PC-9 (cell line): ENCODE measurements around the gene ARL6IP5. TPM values are rescaled to one million over a fixed set of nuclear protein-coding genes. Genes with fewer than 3 reads are reported as not detected.

ENCODE experiments used
- BruUV-seq: library from RNA; stranded (reverse); fragments of 400-500 nt; replicated peaks from 2 replicates; lab custom pipeline; 2021; lab: Mats Ljungman, UMichigan
- CTCF ChIA-PET: fragments of 300-600 bp; sonication (Branson Sonifier 250); formaldehyde crosslinking; loops from one replicate; lab custom pipeline; 2022; ENCODE audit warnings: antibody characterized with exemption; lab: Charles Lee
- POLR2A ChIA-PET: fragments of 300-600 bp; sonication (Branson Sonifier 250); formaldehyde crosslinking; loops from one replicate; lab custom pipeline; 2022; ENCODE audit warnings: antibody characterized with exemption; ENCODE audit not compliant: unreplicated experiment; lab: Charles Lee
- DNase-seq, 2 experiments: peaks; one replicate each; pipeline versions ENCODE4 v3.0.0 to v3.0.0-alpha.2; 2015 to 2022; ENCODE audit warnings: mixed read lengths in 1 of 2
- H2AFZ ChIP-seq: fragments of 200-600 bp; sonication (generic); 2 replicates; pipeline ENCODE4 v1.8.1; 2017; ENCODE audit warnings: antibody characterized with exemption
- H3F3A ChIP-seq: fragments of 200-600 bp; sonication (generic); 2 replicates; pipeline ENCODE4 v1.8.1; 2017; ENCODE audit warnings: antibody characterized with exemption, mild to moderate bottlenecking, low read depth; ENCODE audit not compliant: insufficient read depth
- H3K27ac ChIP-seq: fragments of 200-600 bp; sonication (generic); 2 replicates; pipeline ENCODE4 v1.6.1; 2016; ENCODE audit warnings: mixed run types
- H3K27me3 ChIP-seq: fragments of 200-600 bp; sonication (generic); 2 replicates; pipeline ENCODE4 v1.6.1; 2016; ENCODE audit warnings: low read depth, mixed run types; ENCODE audit not compliant: insufficient read depth
- H3K36me3 ChIP-seq: fragments of 200-600 bp; sonication (generic); 2 replicates; pipeline ENCODE4 v1.6.1; 2016; ENCODE audit warnings: low read depth, mixed run types
- H3K4me1 ChIP-seq: fragments of 200-600 bp; sonication (generic); replicated peaks from 2 replicates; pipeline ENCODE4 v1.6.1; 2016; ENCODE audit warnings: mixed run types; ENCODE audit not compliant: insufficient read depth
- H3K4me2 ChIP-seq: fragments of 200-600 bp; sonication (generic); 2 replicates; pipeline ENCODE4 v1.6.1; 2017; ENCODE audit warnings: mixed run types
- H3K4me3 ChIP-seq: fragments of 200-600 bp; sonication (generic); 2 replicates; pipeline ENCODE4 v1.6.1; 2016; ENCODE audit warnings: mixed run types
- H3K79me2 ChIP-seq: fragments of 200-600 bp; sonication (generic); 2 replicates; pipeline ENCODE4 v1.6.1; 2017; ENCODE audit warnings: low read depth, mixed run types
- H3K9me2 ChIP-seq: fragments of 200-600 bp; sonication (generic); 2 replicates; pipeline ENCODE4 v1.8.1; 2017; ENCODE audit warnings: mild to moderate bottlenecking; ENCODE audit not compliant: insufficient read depth
- H3K9me3 ChIP-seq: fragments of 200-600 bp; sonication (generic); 2 replicates; pipeline ENCODE4 v1.8.1; 2016; ENCODE audit warnings: low read depth; ENCODE audit not compliant: insufficient read depth
- H4K20me1 ChIP-seq: fragments of 200-600 bp; sonication (generic); 2 replicates; pipeline ENCODE4 v1.8.1; 2017; ENCODE audit not compliant: insufficient read depth
- EZH2 ChIP-seq: fragments of 200-600 bp; sonication (generic); IDR thresholded peaks from 2 replicates; pipeline ENCODE4 v1.8.0; 2017; ENCODE audit warnings: antibody characterized with exemption, low read depth
- intact Hi-C: fragments of 100-400 bp; cut with micrococcal nuclease; formaldehyde crosslinking; loops from one replicate; pipeline ENCODE4 v1.10.0; 2022; ENCODE audit not compliant: unreplicated experiment
- total RNA-seq: library from RNA; stranded (reverse); gene quantifications from 2 replicates; pipeline ENCODE4 v1.2.3, GENCODE V29; 2021
- TF ChIP-seq, protein P1 (sequence below): fragments of 200-600 bp; sonication (generic); conservative IDR thresholded peaks from 2 replicates; pipeline ENCODE4 v1.6.1; 2017; ENCODE audit warnings: mixed run types, antibody characterized with exemption, mild to moderate bottlenecking, moderate library complexity

Gene ARL6IP5
- total RNA-seq, 1 experiment from 2014 or later, result 45.7 TPM

DNA sequence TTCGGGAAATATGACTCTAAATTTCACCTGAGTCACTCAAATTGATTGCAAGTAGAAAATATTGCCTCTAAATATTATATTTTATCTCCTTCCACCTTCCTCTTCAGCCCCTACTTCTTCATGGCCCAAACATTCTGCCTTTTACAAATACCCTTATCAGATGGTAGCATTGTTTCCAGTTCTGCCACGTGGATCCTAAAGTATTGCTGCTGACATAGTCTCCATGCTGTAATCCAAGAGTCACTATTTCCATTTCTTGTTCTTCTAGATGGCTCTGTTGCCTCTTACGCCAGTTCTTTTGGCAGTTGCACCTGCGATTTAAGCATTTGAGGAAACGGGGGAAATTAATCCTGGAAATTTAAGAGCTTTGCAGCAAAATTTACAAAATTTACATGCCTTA is 24.1 kb downstream of the ARL6IP5 start:
- Histone ChIP-seq H3K27me3 (no peaks in the 10 kb centered on the region), H3K36me3 (peaks cover 3% of the 10 kb centered on the region; the same call in 1 of the 2 replicates), H4K20me1 (no peaks in the 10 kb centered on the region), H3K4me1 (no peaks in the 10 kb centered on the region), H3K9me3 (no peaks in the 10 kb centered on the region), H3K79me2 (no peaks in the 10 kb centered on the region), H3K9me2 (no peaks in the 10 kb centered on the region), H3K4me3 (no peak overlapping the region), H2AFZ (no peak overlapping the region), H3K4me2 (no peak overlapping the region), H3F3A (no peaks in the 10 kb centered on the region; the same call in 1 of the 2 replicates), H3K27ac (no peak overlapping the region)
- POLR2A ChIA-PET, result interaction anchor here (0.6 to 0.7 kb wide), 2 partner anchors 16 to 23 kb away, joined by 3 to 8 read pairs; no protein-coding TSS in a partner anchor
- intact Hi-C loops, result no loop called here
- BruUV-seq, result no TSS peak
- TF ChIP-seq EZH2, result no peak
- TF ChIP-seq, protein P1, sequence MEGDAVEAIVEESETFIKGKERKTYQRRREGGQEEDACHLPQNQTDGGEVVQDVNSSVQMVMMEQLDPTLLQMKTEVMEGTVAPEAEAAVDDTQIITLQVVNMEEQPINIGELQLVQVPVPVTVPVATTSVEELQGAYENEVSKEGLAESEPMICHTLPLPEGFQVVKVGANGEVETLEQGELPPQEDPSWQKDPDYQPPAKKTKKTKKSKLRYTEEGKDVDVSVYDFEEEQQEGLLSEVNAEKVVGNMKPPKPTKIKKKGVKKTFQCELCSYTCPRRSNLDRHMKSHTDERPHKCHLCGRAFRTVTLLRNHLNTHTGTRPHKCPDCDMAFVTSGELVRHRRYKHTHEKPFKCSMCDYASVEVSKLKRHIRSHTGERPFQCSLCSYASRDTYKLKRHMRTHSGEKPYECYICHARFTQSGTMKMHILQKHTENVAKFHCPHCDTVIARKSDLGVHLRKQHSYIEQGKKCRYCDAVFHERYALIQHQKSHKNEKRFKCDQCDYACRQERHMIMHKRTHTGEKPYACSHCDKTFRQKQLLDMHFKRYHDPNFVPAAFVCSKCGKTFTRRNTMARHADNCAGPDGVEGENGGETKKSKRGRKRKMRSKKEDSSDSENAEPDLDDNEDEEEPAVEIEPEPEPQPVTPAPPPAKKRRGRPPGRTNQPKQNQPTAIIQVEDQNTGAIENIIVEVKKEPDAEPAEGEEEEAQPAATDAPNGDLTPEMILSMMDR, result no peak
- DNase-seq, result no peak
- CTCF ChIA-PET, result no interaction called here

DNA sequence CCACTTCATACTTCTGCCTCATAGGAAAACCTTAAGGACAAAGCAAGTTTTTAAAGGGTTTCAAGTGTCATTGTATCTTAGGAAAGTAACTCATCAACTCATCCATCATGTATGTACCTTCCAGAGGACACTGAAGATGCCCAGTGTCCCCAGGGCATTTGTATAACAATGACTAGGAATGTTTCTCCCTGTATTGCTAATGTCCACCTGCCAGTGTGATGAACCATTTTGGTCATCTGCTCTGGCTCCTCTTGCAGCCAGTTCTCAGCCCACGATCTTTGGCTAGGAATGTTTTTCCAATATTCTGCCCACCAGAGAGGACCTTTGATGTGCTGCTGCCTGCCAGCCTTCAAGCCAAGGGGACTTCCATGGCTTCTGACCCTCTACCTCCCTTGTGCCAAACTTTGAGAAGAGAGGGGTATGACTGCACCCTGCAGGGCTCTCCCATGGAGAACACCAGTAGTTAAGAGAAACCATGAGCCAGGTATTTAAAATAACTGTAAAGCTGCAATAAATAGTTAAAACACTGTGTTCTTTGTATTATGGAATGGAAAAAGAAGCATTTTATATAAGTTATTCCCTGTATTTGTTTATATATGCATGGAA is 26.3 kb downstream of the ARL6IP5 start:
- Histone ChIP-seq H3K27me3 (no peaks in the 10 kb centered on the region), H3K4me1 (peaks cover 13% of the 10 kb centered on the region), H3F3A (peaks cover 12% of the 10 kb centered on the region), H3K27ac (no peak overlapping the region), H3K36me3 (no peaks in the 10 kb centered on the region), H3K79me2 (no peaks in the 10 kb centered on the region), H3K9me3 (no peaks in the 10 kb centered on the region), H3K4me3 (no peak overlapping the region), H4K20me1 (no peaks in the 10 kb centered on the region), H3K4me2 (no peak overlapping the region), H2AFZ (no peak overlapping the region), H3K9me2 (no peaks in the 10 kb centered on the region)
- BruUV-seq, result no TSS peak
- intact Hi-C loops, result no loop called here
- no peak for TF ChIP-seq EZH2
- POLR2A ChIA-PET, result no interaction called here
- DNase-seq, result no peak
- CTCF ChIA-PET, result no interaction called here

DNA sequence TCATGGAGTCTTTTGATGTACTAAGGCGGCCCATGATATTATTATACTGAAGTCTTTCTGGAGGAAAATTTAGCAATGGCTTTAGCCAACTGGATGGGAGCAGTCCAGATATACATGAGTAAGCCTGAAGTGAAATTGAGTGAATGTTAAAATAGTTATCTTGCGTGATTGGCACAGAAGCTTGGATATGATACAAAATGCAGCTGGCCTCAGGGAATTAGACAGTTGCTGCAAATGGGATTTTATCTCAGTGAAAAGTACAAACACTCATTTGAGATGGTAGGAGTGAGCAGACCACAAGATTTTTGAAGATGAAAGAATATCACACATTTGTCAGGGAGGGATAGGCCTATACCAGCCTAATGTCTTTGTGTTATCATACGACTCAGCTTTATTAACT is 28.8 kb downstream of the ARL6IP5 start:
- Histone ChIP-seq H3K4me2 (no peak overlapping the region), H3K9me3 (no peaks in the 10 kb centered on the region), H3F3A (peaks cover 27% of the 10 kb centered on the region), H4K20me1 (no peaks in the 10 kb centered on the region), H3K4me1 (peaks cover 31% of the 10 kb centered on the region), H3K27ac (no peak overlapping the region), H3K79me2 (no peaks in the 10 kb centered on the region), H3K9me2 (no peaks in the 10 kb centered on the region), H3K36me3 (no peaks in the 10 kb centered on the region), H3K4me3 (no peak overlapping the region), H2AFZ (no peak overlapping the region), H3K27me3 (no peaks in the 10 kb centered on the region)
- no TSS peak for BruUV-seq
- intact Hi-C loops, result no loop called here
- CTCF ChIA-PET, result no interaction called here
- POLR2A ChIA-PET, result no interaction called here
- no peak for DNase-seq
- TF ChIP-seq, protein P1, result no peak
- no peak for TF ChIP-seq EZH2
